ENCODE results near the gene MANSC4. TPM values are rescaled to one million over a fixed set of nuclear protein-coding genes. Genes with fewer than 3 reads are reported as not detected.

MANSC4 gene
- total and polyA plus RNA-seq, 9 of the 15 experiments (the other 6 are each of a cell fraction or from before 2014, with no cell fraction given) = not detected

DNA sequence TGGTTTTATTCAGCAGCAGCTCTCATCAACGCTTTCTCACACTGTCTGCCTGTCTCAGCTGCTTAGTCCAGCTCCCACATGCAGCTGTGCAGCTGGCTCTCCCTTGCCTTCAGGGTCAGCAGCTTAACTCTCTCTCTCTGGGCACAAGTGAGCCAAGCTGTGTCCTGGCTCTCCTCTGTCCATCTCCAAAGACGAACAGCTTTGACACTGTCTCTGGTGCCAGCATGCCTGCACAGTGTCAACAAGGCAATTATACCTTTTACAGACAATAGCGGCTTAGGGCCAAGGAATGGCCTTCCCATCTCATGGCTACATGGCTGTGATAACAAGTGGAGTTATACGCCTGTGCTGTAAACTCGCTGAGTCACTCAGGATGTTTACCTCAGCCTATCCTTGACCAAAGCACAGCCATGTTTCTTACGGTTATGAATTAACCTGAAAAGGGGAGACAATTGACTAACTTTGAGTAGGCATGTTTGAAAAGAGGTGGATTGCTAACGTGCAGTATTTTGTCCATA is 38.4 kb upstream of the MANSC4 start (continued):
- TF ChIP-seq CBX1 (IDR thresholded peaks at IDR 0.05; ENCODE audit: low read depth) (no peak), ATF1 (CRISPR knock-in tag; IDR thresholded peaks at IDR 0.05) (no peak), ATF1 (tag; IDR thresholded peaks at IDR 0.05) (peak; percentile 19; the same call in 1 of the 2 replicates), KAT8 (IDR thresholded peaks at IDR 0.05; ENCODE audit: low read depth) (no peak), ZKSCAN3 (CRISPR knock-in tag; IDR thresholded peaks at IDR 0.05) (no peak), ZNF445 (CRISPR knock-in tag; IDR thresholded peaks at IDR 0.05; ENCODE audit: low read depth) (no peak), HDAC2 (IDR thresholded peaks at IDR 0.05) (no peak; the same call in 1 of the 2 replicates), BRD4 (IDR thresholded peaks at IDR 0.05) (no peak), FOXK1 (CRISPR knock-in tag; IDR thresholded peaks at IDR 0.05; ENCODE audit: borderline replicate concordance) (no peak), YY1 (IDR thresholded peaks at IDR 0.05; ENCODE audit: borderline replicate concordance in 1 of 3, control insufficient read depth in 1 of 3, extremely low read depth in 1 of 3, insufficient read depth in 3 of 3, insufficient read length in 1 of 3, insufficient replicate concordance in 2 of 3, low read depth in 1 of 3, low read length in 2 of 3) (peak in 1 of 3 experiments; percentile 39), KLF6 (CRISPR knock-in tag; IDR thresholded peaks at IDR 0.05; ENCODE audit: borderline replicate concordance) (peak; percentile 94), ZNF398 (CRISPR knock-in tag; IDR thresholded peaks at IDR 0.05) (peak; percentile 70), ZBTB8A (IDR thresholded peaks at IDR 0.05; ENCODE audit: partially characterized antibody) (no peak), ZNF175 (CRISPR knock-in tag; IDR thresholded peaks at IDR 0.05; ENCODE audit: low read depth) (peak; percentile 97), PREB (CRISPR knock-in tag; IDR thresholded peaks at IDR 0.05) (no peak), NR1H2 (CRISPR knock-in tag; IDR thresholded peaks at IDR 0.05) (no peak), ZBED1 (IDR thresholded peaks at IDR 0.05) (no peak), MAFF (IDR thresholded peaks at IDR 0.05; ENCODE audit: low read length) (peak; percentile 45; the same call in 1 of the 2 replicates), ZNF134 (CRISPR knock-in tag; conservative IDR thresholded peaks at IDR 0.05) (no peak), HDAC1 (IDR thresholded peaks at IDR 0.05) (no peak), NCOR1 (IDR thresholded peaks at IDR 0.05) (no peak)
- TF ChIP-seq, protein P1, sequence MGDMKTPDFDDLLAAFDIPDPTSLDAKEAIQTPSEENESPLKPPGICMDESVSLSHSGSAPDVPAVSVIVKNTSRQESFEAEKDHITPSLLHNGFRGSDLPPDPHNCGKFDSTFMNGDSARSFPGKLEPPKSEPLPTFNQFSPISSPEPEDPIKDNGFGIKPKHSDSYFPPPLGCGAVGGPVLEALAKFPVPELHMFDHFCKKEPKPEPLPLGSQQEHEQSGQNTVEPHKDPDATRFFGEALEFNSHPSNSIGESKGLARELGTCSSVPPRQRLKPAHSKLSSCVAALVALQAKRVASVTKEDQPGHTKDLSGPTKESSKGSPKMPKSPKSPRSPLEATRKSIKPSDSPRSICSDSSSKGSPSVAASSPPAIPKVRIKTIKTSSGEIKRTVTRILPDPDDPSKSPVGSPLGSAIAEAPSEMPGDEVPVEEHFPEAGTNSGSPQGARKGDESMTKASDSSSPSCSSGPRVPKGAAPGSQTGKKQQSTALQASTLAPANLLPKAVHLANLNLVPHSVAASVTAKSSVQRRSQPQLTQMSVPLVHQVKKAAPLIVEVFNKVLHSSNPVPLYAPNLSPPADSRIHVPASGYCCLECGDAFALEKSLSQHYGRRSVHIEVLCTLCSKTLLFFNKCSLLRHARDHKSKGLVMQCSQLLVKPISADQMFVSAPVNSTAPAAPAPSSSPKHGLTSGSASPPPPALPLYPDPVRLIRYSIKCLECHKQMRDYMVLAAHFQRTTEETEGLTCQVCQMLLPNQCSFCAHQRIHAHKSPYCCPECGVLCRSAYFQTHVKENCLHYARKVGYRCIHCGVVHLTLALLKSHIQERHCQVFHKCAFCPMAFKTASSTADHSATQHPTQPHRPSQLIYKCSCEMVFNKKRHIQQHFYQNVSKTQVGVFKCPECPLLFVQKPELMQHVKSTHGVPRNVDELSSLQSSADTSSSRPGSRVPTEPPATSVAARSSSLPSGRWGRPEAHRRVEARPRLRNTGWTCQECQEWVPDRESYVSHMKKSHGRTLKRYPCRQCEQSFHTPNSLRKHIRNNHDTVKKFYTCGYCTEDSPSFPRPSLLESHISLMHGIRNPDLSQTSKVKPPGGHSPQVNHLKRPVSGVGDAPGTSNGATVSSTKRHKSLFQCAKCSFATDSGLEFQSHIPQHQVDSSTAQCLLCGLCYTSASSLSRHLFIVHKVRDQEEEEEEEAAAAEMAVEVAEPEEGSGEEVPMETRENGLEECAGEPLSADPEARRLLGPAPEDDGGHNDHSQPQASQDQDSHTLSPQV (IDR thresholded peaks at IDR 0.05) = peak; percentile 100
- TF ChIP-seq, protein P2, sequence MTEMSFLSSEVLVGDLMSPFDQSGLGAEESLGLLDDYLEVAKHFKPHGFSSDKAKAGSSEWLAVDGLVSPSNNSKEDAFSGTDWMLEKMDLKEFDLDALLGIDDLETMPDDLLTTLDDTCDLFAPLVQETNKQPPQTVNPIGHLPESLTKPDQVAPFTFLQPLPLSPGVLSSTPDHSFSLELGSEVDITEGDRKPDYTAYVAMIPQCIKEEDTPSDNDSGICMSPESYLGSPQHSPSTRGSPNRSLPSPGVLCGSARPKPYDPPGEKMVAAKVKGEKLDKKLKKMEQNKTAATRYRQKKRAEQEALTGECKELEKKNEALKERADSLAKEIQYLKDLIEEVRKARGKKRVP (CRISPR knock-in tag; IDR thresholded peaks at IDR 0.05) = peak; percentile 66

Measured in K562 (cell line).